ENCODE results near the gene CLASP2. TPM values are rescaled to one million over a fixed set of nuclear protein-coding genes. Genes with fewer than 3 reads are reported as not detected.

The CLASP2 gene
- total RNA-seq, 1 donor from 2014 or later = 65.0 TPM

- Histone ChIP-seq H3K4me2 (ENCODE audit: low read length) (no peak overlapping the region), H3K4me1 (ENCODE audit: insufficient read depth, low read length) (no peaks in the 10 kb centered on the region), H3K27ac (ENCODE audit: low read depth, low read length) (no peak overlapping the region), H2AFZ (ENCODE audit: low read depth, low read length) (no peak overlapping the region), H4K20me1 (ENCODE audit: insufficient read depth, low read length) (peaks cover 4% of the 10 kb centered on the region), H3K27me3 (ENCODE audit: insufficient read depth, low read length) (no peaks in the 10 kb centered on the region), H3K9me3 (ENCODE audit: insufficient read depth, low read depth, low read length) (no peaks in the 10 kb centered on the region), H3K79me2 (ENCODE audit: insufficient read depth, low read length) (no peaks in the 10 kb centered on the region), H3K9ac (ENCODE audit: low read length) (no peak overlapping the region), H3K36me3 (ENCODE audit: insufficient read depth, low read length) (peaks cover 3% of the 10 kb centered on the region), H3K4me3 (ENCODE audit: insufficient read depth, low read depth, low read length) (no peak overlapping the region)
- Mint-ChIP-seq H3K36me3 (ENCODE audit: low read depth, unreplicated experiment) (peaks cover 2% of the 10 kb centered on the region), H3K27ac (ENCODE audit: unreplicated experiment) (no peak overlapping the region), H3K4me3 (ENCODE audit: unreplicated experiment) (no peak overlapping the region), H3K4me1 (ENCODE audit: low read depth, unreplicated experiment) (no peaks in the 10 kb centered on the region), H3K27me3 (ENCODE audit: low read depth, unreplicated experiment) (no peaks in the 10 kb centered on the region), H3K9me3 (ENCODE audit: unreplicated experiment) (no peaks in the 10 kb centered on the region)
- TF ChIP-seq CTCF (IDR thresholded peaks at IDR 0.05; ENCODE audit: insufficient read depth, low read depth, low read length) (no peak), EZH2 (IDR thresholded peaks at IDR 0.05; ENCODE audit: insufficient read depth, low read length) (no peak)
- no peak for FAIRE-seq
- DNase-seq (ENCODE audit: low read depth) = no peak
Measured at GRCh38 chr3:33637482-33637881, 80.6 kb downstream of the CLASP2 start.

DNA sequence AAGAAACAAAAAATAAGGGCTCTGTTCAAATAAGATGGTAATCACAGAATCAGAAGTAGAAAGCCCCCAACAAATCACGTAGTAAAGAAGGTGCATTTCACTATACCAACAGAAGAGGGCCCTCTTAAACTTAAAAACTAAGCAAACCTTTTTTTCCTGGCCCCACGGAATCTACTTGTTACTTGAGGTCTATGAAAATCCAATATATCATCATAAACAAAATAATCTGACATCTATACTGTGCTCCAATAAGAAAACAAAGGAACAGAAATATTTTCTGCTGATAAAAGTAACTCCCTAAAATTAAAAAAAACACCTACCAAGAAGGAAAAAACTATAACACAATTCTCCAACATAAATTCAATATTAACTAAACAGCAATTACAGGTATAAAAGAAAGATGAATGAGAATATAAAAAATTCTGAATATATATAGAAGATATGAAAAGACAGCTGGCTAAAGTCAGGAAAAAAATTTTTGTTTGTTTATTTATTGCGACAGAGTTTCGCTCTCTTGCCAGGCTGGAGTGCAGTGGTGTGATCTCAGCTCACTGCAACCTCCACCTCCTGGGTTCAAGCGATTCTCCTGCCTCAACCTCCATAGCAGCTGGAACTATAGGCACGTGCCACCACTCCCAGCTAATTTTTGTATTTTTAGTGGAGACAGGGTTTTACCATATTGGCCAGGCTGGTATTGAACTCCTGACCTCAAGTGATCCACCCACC is 81.8 kb downstream of the CLASP2 start:
- no peak overlapping the region for H3K4me3 Mint-ChIP-seq (ENCODE audit: unreplicated experiment)
- no peaks in the 10 kb centered on the region for H3K79me2 ChIP-seq (ENCODE audit: insufficient read depth, low read length)

More for the DNA sequence above, 81.8 kb downstream of the CLASP2 start:
- peaks cover 2% of the 10 kb centered on the region for H3K36me3 Mint-ChIP-seq (ENCODE audit: low read depth, unreplicated experiment)
- Histone ChIP-seq H3K4me2 (ENCODE audit: low read length) (no peak overlapping the region), H3K27me3 (ENCODE audit: insufficient read depth, low read length) (no peaks in the 10 kb centered on the region), H3K36me3 (ENCODE audit: insufficient read depth, low read length) (peaks cover 3% of the 10 kb centered on the region), H3K27ac (ENCODE audit: low read depth, low read length) (no peak overlapping the region), H3K9ac (ENCODE audit: low read length) (no peak overlapping the region), H3K9me3 (ENCODE audit: insufficient read depth, low read depth, low read length) (no peaks in the 10 kb centered on the region), H3K4me3 (ENCODE audit: insufficient read depth, low read depth, low read length) (no peak overlapping the region), H3K4me1 (ENCODE audit: insufficient read depth, low read length) (no peaks in the 10 kb centered on the region), H4K20me1 (ENCODE audit: insufficient read depth, low read length) (peaks cover 4% of the 10 kb centered on the region), H2AFZ (ENCODE audit: low read depth, low read length) (no peak overlapping the region)
- FAIRE-seq (no peak), DNase-seq (ENCODE audit: low read depth) (peak; percentile 59)
- TF ChIP-seq EZH2 (IDR thresholded peaks at IDR 0.05; ENCODE audit: insufficient read depth, low read length) (no peak), CTCF (IDR thresholded peaks at IDR 0.05; ENCODE audit: insufficient read depth, low read depth, low read length) (peak; percentile 53)
- H3K9me3 Mint-ChIP-seq (ENCODE audit: unreplicated experiment) = no peaks in the 10 kb centered on the region
- no peak overlapping the region for H3K27ac Mint-ChIP-seq (ENCODE audit: unreplicated experiment)
- no peaks in the 10 kb centered on the region for H3K27me3 Mint-ChIP-seq (ENCODE audit: low read depth, unreplicated experiment)
- H3K4me1 Mint-ChIP-seq (ENCODE audit: low read depth, unreplicated experiment) = no peaks in the 10 kb centered on the region
